SK-N-MC (cell line): Measurements from ENCODE around the gene NNT.

Experiments
- DNase-seq: peaks from one replicate; pipeline ENCODE4 v3.0.0-alpha.2; 2011; ENCODE audit warnings: low read depth, low spot score
- H3K27ac ChIP-seq: fragments of 200-600 bp; sonication (generic); 2 replicates; pipeline ENCODE4 v1.5.1; 2016; ENCODE audit warnings: mixed run types
- H3K36me3 ChIP-seq: fragments of 200-600 bp; sonication (generic); 2 replicates; pipeline ENCODE4 v1.6.1; 2017; ENCODE audit warnings: antibody characterized with exemption, low read length, mixed read lengths; ENCODE audit not compliant: insufficient read depth
- H3K4me3 ChIP-seq: fragments of 200-600 bp; sonication (generic); 2 replicates; pipeline ENCODE4 v1.5.1; 2016
- H3K9ac ChIP-seq: fragments of 200-600 bp; sonication (generic); 2 replicates; pipeline ENCODE4 v1.8.0; 2017; ENCODE audit warnings: mixed run types, mixed read lengths; ENCODE audit not compliant: insufficient read length
- H3K9me3 ChIP-seq: fragments of 200-600 bp; sonication (generic); 2 replicates; pipeline ENCODE4 v1.6.1; 2017; ENCODE audit warnings: low read depth, mild to moderate bottlenecking, antibody characterized with exemption, low read length, moderate library complexity, mixed read lengths
- EZH2 ChIP-seq: fragments of 200-600 bp; sonication (generic); IDR thresholded peaks from one replicate; pipeline ENCODE4 v1.6.1; 2017; ENCODE audit warnings: antibody characterized with exemption
- FOXP2 ChIP-seq: optimal IDR thresholded peaks from 2 replicates; pipeline ENCODE3; 2011; ENCODE audit warnings: mild to moderate bottlenecking, moderate library complexity; ENCODE audit not compliant: insufficient read depth; ENCODE audit errors: extremely low read length, control extremely low read depth
- POLR2AphosphoS5 ChIP-seq: IDR thresholded peaks from 2 replicates; pipeline ENCODE4 v1.6.1; 2012; ENCODE audit warnings: mild to moderate bottlenecking, low read depth, low read length, borderline replicate concordance

The NNT gene

GRCh38 chr5:43613370-43613769, 10.4 kb downstream of the NNT start:
- no peak overlapping the region for H3K27ac ChIP-seq
- TF ChIP-seq POLR2AphosphoS5, result no peak
- TF ChIP-seq EZH2, result no peak
- TF ChIP-seq FOXP2, result no peak
- H3K4me3 ChIP-seq, result no peak overlapping the region
- H3K36me3 ChIP-seq, result peaks cover 70% of the 10 kb centered on the region
- H3K9ac ChIP-seq, result no peak overlapping the region
- no peak for DNase-seq
- H3K9me3 ChIP-seq, result no peaks in the 10 kb centered on the region

- Histone ChIP-seq H3K36me3 (peaks cover 66% of the 10 kb centered on the region), H3K4me3 (no peak overlapping the region), H3K9ac (no peak overlapping the region), H3K9me3 (no peaks in the 10 kb centered on the region), H3K27ac (no peak overlapping the region)
- no peak for DNase-seq
- TF ChIP-seq EZH2, result no peak
- TF ChIP-seq FOXP2, result no peak
- TF ChIP-seq POLR2AphosphoS5, result no peak
Measured at GRCh38 chr5:43615445-43616184, 12.6 kb downstream of the NNT start.

- H3K9me3 ChIP-seq, result no peaks in the 10 kb centered on the region
- TF ChIP-seq EZH2 (no peak), FOXP2 (no peak), POLR2AphosphoS5 (no peak)
- H3K9ac ChIP-seq, result no peak overlapping the region
- no peak overlapping the region for H3K27ac ChIP-seq
- peaks cover 60% of the 10 kb centered on the region for H3K36me3 ChIP-seq
- DNase-seq, result no peak
- no peak overlapping the region for H3K4me3 ChIP-seq
Measured at GRCh38 chr5:43616535-43616934, 13.6 kb downstream of the NNT start.

GRCh38 chr5:43619380-43619779, 16.4 kb downstream of the NNT start:
- no peak for TF ChIP-seq POLR2AphosphoS5
- Histone ChIP-seq H3K9me3 (no peaks in the 10 kb centered on the region), H3K4me3 (no peak overlapping the region), H3K27ac (no peak overlapping the region), H3K9ac (no peak overlapping the region), H3K36me3 (peaks cover 50% of the 10 kb centered on the region)
- DNase-seq, result no peak

GRCh38 chr5:43619911-43620310, 16.9 kb downstream of the NNT start:
- TF ChIP-seq POLR2AphosphoS5, result no peak
- no peak for TF ChIP-seq FOXP2
- TF ChIP-seq EZH2, result no peak
- Histone ChIP-seq H3K36me3 (peaks cover 48% of the 10 kb centered on the region), H3K9me3 (no peaks in the 10 kb centered on the region), H3K27ac (no peak overlapping the region), H3K9ac (no peak overlapping the region), H3K4me3 (no peak overlapping the region)
- DNase-seq, result no peak

GRCh38 chr5:43620944-43621505, 18.0 kb downstream of the NNT start:
- Histone ChIP-seq H3K36me3 (peaks cover 45% of the 10 kb centered on the region), H3K9me3 (no peaks in the 10 kb centered on the region), H3K27ac (no peak overlapping the region), H3K9ac (no peak overlapping the region), H3K4me3 (no peak overlapping the region)
- no peak for DNase-seq
- TF ChIP-seq FOXP2 (no peak), POLR2AphosphoS5 (no peak), EZH2 (no peak)

GRCh38 chr5:43622074-43622473, 19.1 kb downstream of the NNT start:
- DNase-seq, result no peak
- Histone ChIP-seq H3K9ac (no peak overlapping the region), H3K36me3 (peaks cover 34% of the 10 kb centered on the region), H3K4me3 (no peak overlapping the region), H3K9me3 (no peaks in the 10 kb centered on the region), H3K27ac (no peak overlapping the region)
- no peak for TF ChIP-seq POLR2AphosphoS5
- no peak for TF ChIP-seq FOXP2
- no peak for TF ChIP-seq EZH2

- Histone ChIP-seq H3K9me3 (no peaks in the 10 kb centered on the region), H3K27ac (no peak overlapping the region), H3K9ac (no peak overlapping the region), H3K4me3 (no peak overlapping the region), H3K36me3 (peaks cover 26% of the 10 kb centered on the region)
- no peak for DNase-seq
- TF ChIP-seq EZH2 (no peak), POLR2AphosphoS5 (no peak), FOXP2 (no peak)
Measured at GRCh38 chr5:43623048-43623680, 20.2 kb downstream of the NNT start.

- H3K9ac ChIP-seq, result no peak overlapping the region
- no peaks in the 10 kb centered on the region for H3K9me3 ChIP-seq
- H3K27ac ChIP-seq, result no peak overlapping the region
- no peak overlapping the region for H3K4me3 ChIP-seq
- no peak for DNase-seq
- H3K36me3 ChIP-seq, result peaks cover 20% of the 10 kb centered on the region
- no peak for TF ChIP-seq POLR2AphosphoS5
- TF ChIP-seq EZH2, result no peak
- no peak for TF ChIP-seq FOXP2
Measured at GRCh38 chr5:43627028-43627427, 24.0 kb downstream of the NNT start.
